Measurements from ENCODE around the gene RIN1. TPM values are rescaled to one million over a fixed set of nuclear protein-coding genes. Genes with fewer than 3 reads are reported as not detected.

Gene RIN1
- total and polyA plus RNA-seq, 2 of the 13 experiments (the other 11 are each of a cell fraction or from before 2014, with no cell fraction given) = 2.4 to 4.1 TPM

- Histone ChIP-seq H3K9me3 (ENCODE audit: low read length) (no peaks in the 10 kb centered on the region), H3K9ac (ENCODE audit: insufficient read depth, low read depth, low read length) (peak overlapping the region; percentile 83), H3K4me1 (ENCODE audit: insufficient read depth, low read length) (peaks cover 49% of the 10 kb centered on the region), H3K27ac (ENCODE audit: extremely low read length, insufficient read depth, low read length) (peak overlapping the region; percentile 97), H3K36me3 (replicated peaks in 1 of 2; ENCODE audit: control insufficient read depth in 1 of 2, insufficient read depth in 2 of 2, low read length in 2 of 2) (no peaks in the 10 kb centered on the region), H3K4me2 (ENCODE audit: low read depth, low read length) (peak overlapping the region; percentile 97), H4K20me1 (ENCODE audit: insufficient read depth, low read length) (no peaks in the 10 kb centered on the region), H2AFZ (ENCODE audit: low read length) (no peak overlapping the region), H3K27me3 (ENCODE audit: control insufficient read depth in 1 of 2, insufficient read depth in 2 of 2, low read length in 2 of 2) (0 out of 5 replicates have a peak, but pooled peaks cover 0 to 3% of the 10 kb centered on the region in 2 experiments), H3K79me2 (ENCODE audit: insufficient read depth, low read length) (no peaks in the 10 kb centered on the region), H3K4me3 (replicated peaks in 1 of 3; ENCODE audit: insufficient read depth in 1 of 3, low read depth in 2 of 3, low read length in 3 of 3) (peak overlapping the region; percentile 67 to 93 (median 71))
- FAIRE-seq (peak; percentile 79), ATAC-seq (peak; percentile 88), DNase-seq (ENCODE audit: low spot score) (peak; percentile 96)
- in situ Hi-C loops (cut with HindIII; ENCODE audit: extremely low pct_ligation_motif_present, low pct_unique_long_range_greater_than_20kb) (no loop called here), intact Hi-C loops (cut with micrococcal nuclease; ENCODE audit: unreplicated experiment) (loop anchor here (1.0 to 10.0 kb wide), 2 partner anchors 24 to 72 kb away; partner anchors contain the start of gene RIN1)
- TSS peak; percentile 73 for BruUV-seq (replicated peaks)
- ChIA-PET POLR2A (interaction anchor here (0.6 to 5.2 kb wide), 37 partner anchors 9 to 530 kb away, joined by 3 to 121 read pairs (median 6); partner anchors contain the start of genes B4GAT1, BANF1, BRMS1 and CCDC85B), CTCF (ENCODE audit: low intra/inter-chr PET ratio, low total read pairs) (interaction anchor here (1.2 to 4.2 kb wide), 7 partner anchors 9 to 77 kb away, joined by 3 to 68 read pairs (median 4); partner anchors contain the start of gene RIN1)
- WGBS (ENCODE audit: low lambda C conversion rate) = 0% methylated on average over 10 of the region's 52 CpGs
- TF ChIP-seq ZNF574 (CRISPR knock-in tag; IDR thresholded peaks at IDR 0.05) (peak; percentile 29; the same call in 1 of the 2 replicates), HDAC2 (CRISPR knock-in tag; IDR thresholded peaks at IDR 0.05) (0 out of 2 replicates have a peak, but pooled peaks have one; percentile 6), PPARG (CRISPR knock-in tag; conservative IDR thresholded peaks at IDR 0.05) (no peak; the same call in 1 of the 2 replicates), ZNF616 (CRISPR knock-in tag; IDR thresholded peaks at IDR 0.05; ENCODE audit: low read depth) (0 out of 2 replicates have a peak, but pooled peaks have one; percentile 28), ZBED4 (CRISPR knock-in tag; IDR thresholded peaks at IDR 0.05; ENCODE audit: borderline replicate concordance) (0 out of 2 replicates have a peak, but pooled peaks have one; percentile 0), FOXP4 (CRISPR knock-in tag; IDR thresholded peaks at IDR 0.05) (peak; percentile 22; the same call in 1 of the 2 replicates), ATF4 (CRISPR knock-in tag; IDR thresholded peaks at IDR 0.05) (0 out of 4 replicates have a peak, but pooled peaks of 1 of the 2 experiments have one; percentile 4), RFXAP (CRISPR knock-in tag; IDR thresholded peaks at IDR 0.05; ENCODE audit: borderline replicate concordance) (peak; percentile 16; the same call in 1 of the 2 replicates)
These were observed 23.5 kb downstream of the RIN1 start for GRCh38 chr11:66312549-66313320.

All from HepG2 (cell line).